HepG2 (cell line): Measurements from ENCODE around the gene HS3ST2. TPM values are rescaled to one million over a fixed set of nuclear protein-coding genes. Genes with fewer than 3 reads are reported as not detected.

Experiments
- ATAC-seq: fragments of 200-7000 bp; cut with Tn5 transposase; 3 replicates; pipeline ENCODE4 v1.9.1; 2020; ENCODE audit warnings: mild to moderate bottlenecking, moderate library complexity
- BruUV-seq: library from RNA; stranded (reverse); fragments of 400-500 nt; replicated peaks from 2 replicates; lab custom pipeline; 2021; lab: Mats Ljungman, UMichigan
- CTCF ChIA-PET: fragments of 300-600 bp; formaldehyde crosslinking; extraction: SDS; loops from one replicate; lab custom pipeline; 2021; ENCODE audit warnings: low total read pairs, inconsistent platforms, low intra/inter-chr PET ratio; lab: Yijun Ruan, JAX
- POLR2A ChIA-PET: fragments of 350-600 bp; sonication (Branson Sonifier 250); formaldehyde crosslinking; loops from one replicate; lab custom pipeline; 2020; ENCODE audit warnings: antibody characterized with exemption, inconsistent platforms; lab: Yijun Ruan, JAX
- DNase-seq: peaks from one replicate; pipeline ENCODE4 v3.0.0-alpha.2; 2015; ENCODE audit warnings: low spot score
- FAIRE-seq: peaks from 3 replicates; lab custom pipeline; 2011; peaks lifted over from hg19 to GRCh38; lab: Jason Lieb, UNC
- H2AFZ ChIP-seq: one replicate; pipeline ENCODE4 v1.6.1; 2011; ENCODE audit warnings: low read length, inconsistent platforms
- H3K27ac ChIP-seq: fragments of 300-600 bp; 3 replicates; pipeline ENCODE4 v1.8.0; 2011; ENCODE audit warnings: mixed run types, mild to moderate bottlenecking, mixed read lengths, low read length, inconsistent platforms; ENCODE audit not compliant: insufficient read depth; ENCODE audit errors: extremely low read length
- H3K27me3 ChIP-seq, 2 experiments: fragments of 200-600 bp in 1 of 2; 2 replicates in 1 of 2; 3 replicates in 1 of 2; pipeline versions ENCODE4 v1.6.0 to v1.8.0; 2011; ENCODE audit warnings: low read length in 2 of 2, mild to moderate bottlenecking in 2 of 2, moderate library complexity in 2 of 2, inconsistent platforms in 1 of 2; ENCODE audit not compliant: insufficient read depth in 2 of 2, control insufficient read depth in 1 of 2
- H3K36me3 ChIP-seq, 2 experiments: fragments of 200-600 bp in 1 of 2; replicated peaks in 1 of 2; 2 replicates in 1 of 2; 3 replicates in 1 of 2; pipeline versions ENCODE4 v1.5.1 to v1.8.0; 2011; ENCODE audit warnings: low read length in 2 of 2, inconsistent platforms in 1 of 2; ENCODE audit not compliant: insufficient read depth in 2 of 2, control insufficient read depth in 1 of 2
- H3K4me1 ChIP-seq: 2 replicates; pipeline ENCODE4 v1.5.1; 2012; ENCODE audit warnings: low read length, inconsistent platforms; ENCODE audit not compliant: insufficient read depth
- H3K4me2 ChIP-seq: 2 replicates; pipeline ENCODE4 v1.6.0; 2011; ENCODE audit warnings: low read depth, low read length, inconsistent platforms
- H3K4me3 ChIP-seq, 3 experiments: fragments of 200-600 bp in 1 of 3; sonication (generic), shearing (Covaris generic) in 1 of 3; replicated peaks in 1 of 3; 2 replicates each; pipeline ENCODE4 v1.5.1; 2011 to 2016; ENCODE audit warnings: low read length in 3 of 3, inconsistent platforms in 2 of 3, low read depth in 2 of 3, mild to moderate bottlenecking in 2 of 3, control low read depth in 1 of 3, mixed read lengths in 1 of 3; ENCODE audit not compliant: insufficient read depth in 1 of 3
- H3K79me2 ChIP-seq: one replicate; pipeline ENCODE4 v1.6.1; 2011; ENCODE audit warnings: low read length, inconsistent platforms; ENCODE audit not compliant: insufficient read depth
- H3K9ac ChIP-seq: 2 replicates; pipeline ENCODE4 v1.6.0; 2011; ENCODE audit warnings: mild to moderate bottlenecking, low read depth, low read length, inconsistent platforms; ENCODE audit not compliant: insufficient read depth
- H3K9me3 ChIP-seq: 2 replicates; pipeline ENCODE4 v1.5.1; 2012; ENCODE audit warnings: mild to moderate bottlenecking, low read length
- H4K20me1 ChIP-seq: 2 replicates; pipeline ENCODE4 v1.6.0; 2011; ENCODE audit warnings: inconsistent platforms, mild to moderate bottlenecking, low read length, moderate library complexity; ENCODE audit not compliant: insufficient read depth
- BHLHE40 ChIP-seq: IDR thresholded peaks from 2 replicates; pipeline ENCODE4 v1.6.1; 2011; ENCODE audit warnings: low read length, improper control_type of control experiment
- CBX2 ChIP-seq, 2 experiments: fragments of 200-600 bp in 1 of 2; sonication (generic); formaldehyde crosslinking in 1 of 2; IDR thresholded peaks; 2 replicates each; pipeline versions ENCODE4 v1.7.0 to v1.8.1; 2018 to 2022; ENCODE audit warnings: low read depth in 2 of 2, low read length in 1 of 2, mild to moderate bottlenecking in 1 of 2, missing genetic modification reagents in 1 of 2
- HCFC1 ChIP-seq: fragments of 150-350 bp; IDR thresholded peaks from 2 replicates; pipeline ENCODE4 v1.6.1; 2014; ENCODE audit warnings: low read depth, low read length
- HMGA1 ChIP-seq: sonication (generic); formaldehyde crosslinking; conservative IDR thresholded peaks from 2 replicates; pipeline ENCODE4 v1.4.0; 2020; ENCODE audit warnings: missing genetic modification reagents
- KDM5A ChIP-seq: fragments of 200-600 bp; sonication (generic); IDR thresholded peaks from 2 replicates; pipeline ENCODE4 v1.7.0; 2018; ENCODE audit warnings: antibody characterized with exemption, mild to moderate bottlenecking, low read length, borderline replicate concordance
- MXI1 ChIP-seq: IDR thresholded peaks from 3 replicates; pipeline ENCODE4 v1.6.1; 2012; ENCODE audit warnings: low read depth, low read length, inconsistent platforms, borderline replicate concordance
- PHF8 ChIP-seq: sonication (generic); formaldehyde crosslinking; IDR thresholded peaks from 2 replicates; pipeline ENCODE4 v1.5.0; 2020; ENCODE audit warnings: missing genetic modification reagents
- SAFB2 ChIP-seq: sonication (generic); formaldehyde crosslinking; IDR thresholded peaks from 2 replicates; pipeline ENCODE4 v1.5.1; 2020; ENCODE audit warnings: missing genetic modification reagents, low read depth, mild to moderate bottlenecking, borderline replicate concordance
- SKI ChIP-seq: fragments of 450-650 bp; IDR thresholded peaks from one replicate; pipeline ENCODE4 v1.6.1; 2018; ENCODE audit warnings: mild to moderate bottlenecking; ENCODE audit not compliant: partially characterized antibody
- SNAI1 ChIP-seq: sonication (generic); formaldehyde crosslinking; IDR thresholded peaks from 2 replicates; pipeline ENCODE4 v1.5.0; 2020; ENCODE audit warnings: mild to moderate bottlenecking, missing genetic modification reagents, borderline replicate concordance
- ZBTB42 ChIP-seq: sonication (generic); formaldehyde crosslinking; IDR thresholded peaks from 2 replicates; pipeline ENCODE4 v1.5.0; 2020; ENCODE audit warnings: mild to moderate bottlenecking, missing genetic modification reagents
- ZFP1 ChIP-seq: IDR thresholded peaks from 2 replicates; pipeline ENCODE4 v1.6.1; 2016
- WGBS: methylation state at CpG from one replicate; pipeline ENCODE4 v1.1.6; 2017; ENCODE audit warnings: low lambda C conversion rate; 5-methylcytosine and 5-hydroxymethylcytosine counted together
- in situ Hi-C: cut with HindIII; loops from 2 replicates; pipeline ENCODE4 v1.10.0; 2017; ENCODE audit warnings: low pct_unique_long_range_greater_than_20kb; ENCODE audit not compliant: extremely low pct_ligation_motif_present
- intact Hi-C: fragments of 100-400 bp; cut with micrococcal nuclease; formaldehyde crosslinking; loops from one replicate; pipeline ENCODE4 v1.10.0; 2022; ENCODE audit not compliant: unreplicated experiment
- polyA plus RNA-seq, 8 experiments: library from polyadenylated mRNA; depleted of rRNA in 3 of 8; stranded (reverse) in 7 of 8; unstranded in 1 of 8; fragments of >200 nt; fragmentation: Illumina TruSeq in 4 of 8; extraction: Trizol in 4 of 8; gene quantifications; 2 replicates each; pipeline versions ENCODE4 v1.2.1 to v1.2.3, GENCODE V29; 2011 to 2016; ENCODE audit warnings: low read depth in 4 of 8, missing spikeins in 1 of 8, mixed read lengths in 1 of 8; ENCODE audit not compliant: insufficient read depth in 1 of 8
- total RNA-seq, 5 experiments: library from RNA; depleted of rRNA; stranded (reverse); fragments of >200 nt; fragmentation: Illumina TruSeq; extraction: Trizol; gene quantifications; 2 replicates each; pipeline ENCODE4 v1.2.3, GENCODE V29; 2016; ENCODE audit warnings: low read depth in 1 of 5
- TF ChIP-seq, protein P1 (sequence below): sonication (generic); formaldehyde crosslinking; IDR thresholded peaks from 2 replicates; pipeline ENCODE4 v1.5.0; 2020; ENCODE audit warnings: mild to moderate bottlenecking, missing genetic modification reagents
- TF ChIP-seq, protein P2 (sequence below): fragments of 450-650 bp; IDR thresholded peaks from 2 replicates; pipeline ENCODE4 v1.6.1; 2017; ENCODE audit warnings: mild to moderate bottlenecking

The HS3ST2 gene
- total and polyA plus RNA-seq, 2 of the 13 experiments (the other 11 are each of a cell fraction or from before 2014, with no cell fraction given) = not detected

DNA sequence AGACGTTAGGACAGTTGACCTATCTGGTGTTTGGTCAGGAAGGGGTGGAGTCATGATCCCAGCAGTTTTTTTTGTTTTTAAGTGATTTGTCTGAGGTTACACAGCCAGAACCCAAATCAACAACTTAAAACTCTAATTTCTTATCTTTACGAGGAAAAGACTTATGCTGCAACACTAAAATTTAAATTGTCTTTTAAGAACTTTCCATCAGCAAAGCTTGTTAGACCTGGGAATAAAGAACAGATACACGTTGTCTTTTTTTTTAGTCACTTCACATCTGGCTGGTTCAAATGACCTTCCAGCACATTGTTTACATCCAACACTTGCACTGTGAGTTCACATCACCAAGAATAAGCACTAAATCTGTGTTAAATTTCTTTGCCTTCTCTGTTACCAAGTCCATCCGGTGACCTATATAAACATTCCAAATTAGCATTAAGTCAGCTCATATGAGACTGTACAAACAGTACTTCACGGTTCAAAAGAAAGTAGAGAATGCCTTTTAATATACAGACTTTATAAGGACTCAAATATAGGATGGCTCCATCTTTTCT lies 115.0 kb downstream of the HS3ST2 start:
- Histone ChIP-seq H2AFZ (no peak overlapping the region), H3K27me3 (peaks cover 3 to 29% of the 10 kb centered on the region in 2 experiments; a peak in 3 of 5 replicates), H4K20me1 (no peaks in the 10 kb centered on the region), H3K79me2 (no peaks in the 10 kb centered on the region), H3K4me1 (no peaks in the 10 kb centered on the region), H3K9ac (no peak overlapping the region), H3K4me2 (no peak overlapping the region), H3K4me3 (no peak overlapping the region), H3K36me3 (no peaks in the 10 kb centered on the region), H3K9me3 (no peaks in the 10 kb centered on the region), H3K27ac (no peak overlapping the region)
- ChIA-PET POLR2A (no interaction called here), CTCF (no interaction called here)
- 2% methylated on average over 5 of the region's 5 CpGs for WGBS
- in situ Hi-C loops (no loop called here), intact Hi-C loops (no loop called here)
- TF ChIP-seq ZFP1 (CRISPR knock-in tag) (no peak), SKI (no peak)
- BruUV-seq = no TSS peak
- DNase-seq (no peak), FAIRE-seq (no peak), ATAC-seq (no peak)

DNA sequence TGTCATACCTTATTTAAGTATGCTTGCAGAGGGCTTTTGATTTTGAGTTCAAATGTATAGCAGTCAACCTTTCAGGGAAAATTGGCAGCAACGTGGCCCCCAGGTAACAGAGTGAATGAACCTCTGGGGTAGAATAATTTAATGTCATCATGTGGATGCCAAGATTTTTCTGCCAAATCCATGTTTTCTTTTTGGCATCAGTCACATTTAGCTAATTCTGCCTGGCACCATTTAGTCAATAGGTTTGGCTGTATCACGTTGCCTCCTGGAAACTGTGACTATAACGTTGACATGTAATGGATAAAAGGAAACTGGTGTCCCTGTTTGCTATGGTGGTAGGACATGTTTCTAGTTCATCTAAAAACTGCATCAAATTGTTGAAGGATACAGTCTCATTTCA lies 115.5 kb downstream of the HS3ST2 start:
- H3K4me1 ChIP-seq = no peaks in the 10 kb centered on the region
- CTCF ChIA-PET = no interaction called here
- no peaks in the 10 kb centered on the region for H4K20me1 ChIP-seq
- no TSS peak for BruUV-seq
- intact Hi-C loops = no loop called here
- no peaks in the 10 kb centered on the region for H3K9me3 ChIP-seq
- no peaks in the 10 kb centered on the region for H3K36me3 ChIP-seq
- POLR2A ChIA-PET = no interaction called here
- no peak overlapping the region for H2AFZ ChIP-seq
- H3K4me2 ChIP-seq = no peak overlapping the region
- in situ Hi-C loops = no loop called here
- no peak overlapping the region for H3K9ac ChIP-seq
- H3K4me3 ChIP-seq = no peak overlapping the region
- ATAC-seq (no peak), DNase-seq (no peak), FAIRE-seq (no peak)
- H3K27me3 ChIP-seq = peaks cover 3 to 26% of the 10 kb centered on the region in 2 experiments; a peak in 3 of 5 replicates
- H3K79me2 ChIP-seq = no peaks in the 10 kb centered on the region
- 0% methylated on average over 3 of the region's 3 CpGs for WGBS
- no peak overlapping the region for H3K27ac ChIP-seq
- TF ChIP-seq, protein P1, sequence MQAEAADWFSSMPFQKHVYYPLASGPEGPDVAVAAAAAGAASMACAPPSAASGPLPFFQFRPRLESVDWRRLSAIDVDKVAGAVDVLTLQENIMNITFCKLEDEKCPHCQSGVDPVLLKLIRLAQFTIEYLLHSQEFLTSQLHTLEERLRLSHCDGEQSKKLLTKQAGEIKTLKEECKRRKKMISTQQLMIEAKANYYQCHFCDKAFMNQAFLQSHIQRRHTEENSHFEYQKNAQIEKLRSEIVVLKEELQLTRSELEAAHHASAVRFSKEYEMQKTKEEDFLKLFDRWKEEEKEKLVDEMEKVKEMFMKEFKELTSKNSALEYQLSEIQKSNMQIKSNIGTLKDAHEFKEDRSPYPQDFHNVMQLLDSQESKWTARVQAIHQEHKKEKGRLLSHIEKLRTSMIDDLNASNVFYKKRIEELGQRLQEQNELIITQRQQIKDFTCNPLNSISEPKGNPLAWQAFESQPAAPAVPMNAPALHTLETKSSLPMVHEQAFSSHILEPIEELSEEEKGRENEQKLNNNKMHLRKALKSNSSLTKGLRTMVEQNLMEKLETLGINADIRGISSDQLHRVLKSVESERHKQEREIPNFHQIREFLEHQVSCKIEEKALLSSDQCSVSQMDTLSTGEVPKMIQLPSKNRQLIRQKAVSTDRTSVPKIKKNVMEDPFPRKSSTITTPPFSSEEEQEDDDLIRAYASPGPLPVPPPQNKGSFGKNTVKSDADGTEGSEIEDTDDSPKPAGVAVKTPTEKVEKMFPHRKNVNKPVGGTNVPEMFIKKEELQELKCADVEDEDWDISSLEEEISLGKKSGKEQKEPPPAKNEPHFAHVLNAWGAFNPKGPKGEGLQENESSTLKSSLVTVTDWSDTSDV (CRISPR knock-in tag) = no peak
- TF ChIP-seq, protein P2, sequence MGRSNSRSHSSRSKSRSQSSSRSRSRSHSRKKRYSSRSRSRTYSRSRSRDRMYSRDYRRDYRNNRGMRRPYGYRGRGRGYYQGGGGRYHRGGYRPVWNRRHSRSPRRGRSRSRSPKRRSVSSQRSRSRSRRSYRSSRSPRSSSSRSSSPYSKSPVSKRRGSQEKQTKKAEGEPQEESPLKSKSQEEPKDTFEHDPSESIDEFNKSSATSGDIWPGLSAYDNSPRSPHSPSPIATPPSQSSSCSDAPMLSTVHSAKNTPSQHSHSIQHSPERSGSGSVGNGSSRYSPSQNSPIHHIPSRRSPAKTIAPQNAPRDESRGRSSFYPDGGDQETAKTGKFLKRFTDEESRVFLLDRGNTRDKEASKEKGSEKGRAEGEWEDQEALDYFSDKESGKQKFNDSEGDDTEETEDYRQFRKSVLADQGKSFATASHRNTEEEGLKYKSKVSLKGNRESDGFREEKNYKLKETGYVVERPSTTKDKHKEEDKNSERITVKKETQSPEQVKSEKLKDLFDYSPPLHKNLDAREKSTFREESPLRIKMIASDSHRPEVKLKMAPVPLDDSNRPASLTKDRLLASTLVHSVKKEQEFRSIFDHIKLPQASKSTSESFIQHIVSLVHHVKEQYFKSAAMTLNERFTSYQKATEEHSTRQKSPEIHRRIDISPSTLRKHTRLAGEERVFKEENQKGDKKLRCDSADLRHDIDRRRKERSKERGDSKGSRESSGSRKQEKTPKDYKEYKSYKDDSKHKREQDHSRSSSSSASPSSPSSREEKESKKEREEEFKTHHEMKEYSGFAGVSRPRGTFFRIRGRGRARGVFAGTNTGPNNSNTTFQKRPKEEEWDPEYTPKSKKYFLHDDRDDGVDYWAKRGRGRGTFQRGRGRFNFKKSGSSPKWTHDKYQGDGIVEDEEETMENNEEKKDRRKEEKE = no peak
- TF ChIP-seq SNAI1 (CRISPR knock-in tag) (no peak), KDM5A (no peak), CBX2 (IDR thresholded peaks at IDR 0.05; ENCODE audit: low read depth, low read length) (no peak), CBX2 (CRISPR knock-in tag; IDR thresholded peaks at IDR 0.05; ENCODE audit: low read depth) (no peak), SAFB2 (CRISPR knock-in tag) (no peak), BHLHE40 (no peak), PHF8 (CRISPR knock-in tag) (no peak), HCFC1 (no peak), ZBTB42 (CRISPR knock-in tag) (no peak), HMGA1 (CRISPR knock-in tag) (no peak), MXI1 (no peak)
